Panc1 (cell line): ENCODE results near the gene ADGRA1.

Source experiments
- CTCF ChIP-seq: fragments of 450-650 bp; IDR thresholded peaks from 2 replicates; pipeline ENCODE4 v1.5.1; 2017; ENCODE audit warnings: mild to moderate bottlenecking
- TCF7L2 ChIP-seq: IDR thresholded peaks from 2 replicates; pipeline ENCODE4 v1.6.1; 2011; ENCODE audit warnings: mild to moderate bottlenecking, low read depth, low read length, inconsistent platforms

GRCh38 chr10:133116455-133116854 is 28.7 kb downstream of the ADGRA1 start:
- TF ChIP-seq CTCF (no peak), TCF7L2 (no peak)
